ENCODE data around the gene EPO.
"Not testable (repeated sequence)": the region's sequence is repeated elsewhere in the genome, so short reads cannot be mapped to it uniquely, and the experiment has no call there.

EPO gene

GRCh38 chr7:100722480-100723212, 2.4 kb downstream of the EPO start:
- H3K36me3 ChIP-seq (ENCODE audit: insufficient read depth, low read length): no peaks in the 10 kb centered on the region
- H4K20me1 ChIP-seq (ENCODE audit: insufficient read depth, low read length, poor library complexity, severe bottlenecking): no peaks in the 10 kb centered on the region
- no peak overlapping the region for H2AFZ ChIP-seq (ENCODE audit: low read length)
- no peak overlapping the region for H3K4me2 ChIP-seq (ENCODE audit: low read depth, low read length, poor library complexity, severe bottlenecking)
- H3K79me2 ChIP-seq (ENCODE audit: insufficient read depth, low read length): no peaks in the 10 kb centered on the region
- H3K9me2 ChIP-seq (replicated peaks; ENCODE audit: low read depth, low read length): no peaks in the 10 kb centered on the region
- no peaks in the 10 kb centered on the region for H3K27me3 ChIP-seq (ENCODE audit: insufficient read depth, low read length, poor library complexity, severe bottlenecking)
- H3K4me1 ChIP-seq (ENCODE audit: insufficient read depth, low read length, poor library complexity, severe bottlenecking): no peaks in the 10 kb centered on the region
- no peak overlapping the region for H3K9ac ChIP-seq (ENCODE audit: low read depth, low read length, poor library complexity, severe bottlenecking)
- H3K9me3 ChIP-seq (ENCODE audit: insufficient read depth, low read depth, low read length): no peaks in the 10 kb centered on the region
- no peaks in the 10 kb centered on the region for H3F3A ChIP-seq (ENCODE audit: low read depth)
- H3K4me3 ChIP-seq (ENCODE audit: low read length, poor library complexity, severe bottlenecking): no peak overlapping the region
- TF ChIP-seq CTCF (conservative IDR thresholded peaks at IDR 0.05; ENCODE audit: low read length): no peak
- no peak for TF ChIP-seq EZH2phosphoT487 (IDR thresholded peaks at IDR 0.05; ENCODE audit: borderline replicate concordance)

DNA sequence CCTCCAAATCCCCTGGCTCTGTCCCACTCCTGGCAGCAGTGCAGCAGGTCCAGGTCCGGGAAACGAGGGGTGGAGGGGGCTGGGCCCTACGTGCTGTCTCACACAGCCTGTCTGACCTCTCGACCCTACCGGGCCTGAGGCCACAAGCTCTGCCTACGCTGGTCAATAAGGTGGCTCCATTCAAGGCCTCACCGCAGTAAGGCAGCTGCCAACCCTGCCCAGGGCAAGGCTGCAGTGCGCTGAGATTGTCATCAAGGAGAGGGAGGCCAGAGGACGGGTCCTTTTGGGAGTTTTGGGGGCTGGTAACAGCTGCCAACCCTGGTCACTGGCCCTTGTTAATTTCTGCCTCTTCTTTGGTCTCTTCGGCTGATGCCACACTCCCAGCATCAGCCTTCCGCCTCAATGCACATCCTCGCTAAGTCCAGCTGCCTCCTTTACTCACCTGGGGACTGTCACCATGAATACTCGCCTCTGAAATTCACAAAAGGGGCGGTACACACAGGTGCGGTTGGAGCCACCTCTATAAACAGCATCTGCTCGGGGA, 3.5 kb downstream of the EPO start:
- no peaks in the 10 kb centered on the region for H3K4me1 ChIP-seq (ENCODE audit: insufficient read depth, low read length, poor library complexity, severe bottlenecking)
- no peak for TF ChIP-seq EZH2phosphoT487 (IDR thresholded peaks at IDR 0.05; ENCODE audit: borderline replicate concordance)
- TF ChIP-seq CTCF (conservative IDR thresholded peaks at IDR 0.05; ENCODE audit: low read length): no peak
- no peak overlapping the region for H3K4me3 ChIP-seq (ENCODE audit: low read length, poor library complexity, severe bottlenecking)
- H3F3A ChIP-seq (ENCODE audit: low read depth): no peaks in the 10 kb centered on the region
- no peak overlapping the region for H2AFZ ChIP-seq (ENCODE audit: low read length)
- no peaks in the 10 kb centered on the region for H3K9me2 ChIP-seq (replicated peaks; ENCODE audit: low read depth, low read length)
- H3K27me3 ChIP-seq (ENCODE audit: insufficient read depth, low read length, poor library complexity, severe bottlenecking): no peaks in the 10 kb centered on the region
- H3K9ac ChIP-seq (ENCODE audit: low read depth, low read length, poor library complexity, severe bottlenecking): no peak overlapping the region
- H3K9me3 ChIP-seq (ENCODE audit: insufficient read depth, low read depth, low read length): no peaks in the 10 kb centered on the region
- H4K20me1 ChIP-seq (ENCODE audit: insufficient read depth, low read length, poor library complexity, severe bottlenecking): no peaks in the 10 kb centered on the region
- H3K36me3 ChIP-seq (ENCODE audit: insufficient read depth, low read length): no peaks in the 10 kb centered on the region
- no peak overlapping the region for H3K4me2 ChIP-seq (ENCODE audit: low read depth, low read length, poor library complexity, severe bottlenecking)
- H3K79me2 ChIP-seq (ENCODE audit: insufficient read depth, low read length): no peaks in the 10 kb centered on the region

- not testable (repeated sequence) for H3K79me2 ChIP-seq (ENCODE audit: insufficient read depth, low read length); H3K4me2 ChIP-seq (ENCODE audit: low read depth, low read length, poor library complexity, severe bottlenecking); H3K9ac ChIP-seq (ENCODE audit: low read depth, low read length, poor library complexity, severe bottlenecking); H3K9me2 ChIP-seq (replicated peaks; ENCODE audit: low read depth, low read length); H3K4me1 ChIP-seq (ENCODE audit: insufficient read depth, low read length, poor library complexity, severe bottlenecking); H3K36me3 ChIP-seq (ENCODE audit: insufficient read depth, low read length); H3K9me3 ChIP-seq (ENCODE audit: insufficient read depth, low read depth, low read length); H3K27me3 ChIP-seq (ENCODE audit: insufficient read depth, low read length, poor library complexity, severe bottlenecking); H4K20me1 ChIP-seq (ENCODE audit: insufficient read depth, low read length, poor library complexity, severe bottlenecking); H3K4me3 ChIP-seq (ENCODE audit: low read length, poor library complexity, severe bottlenecking); H3F3A ChIP-seq (ENCODE audit: low read depth); H2AFZ ChIP-seq (ENCODE audit: low read length)
Measured at GRCh38 chr7:100724364-100724763, 4.1 kb downstream of the EPO start.

Data from Loucy (cell line).